GM12872 (cell line): ENCODE measurements around the gene CNIH1.

Experiments
- CTCF ChIP-seq: IDR thresholded peaks from 3 replicates; pipeline ENCODE4 v1.5.1; 2011; ENCODE audit warnings: low read depth, mild to moderate bottlenecking, low read length, moderate library complexity; ENCODE audit not compliant: insufficient read depth

CNIH1 gene

GRCh38 chr14:54395284-54395683 is 45.9 kb downstream of the CNIH1 start:
- no peak for TF ChIP-seq CTCF

- no peak for TF ChIP-seq CTCF
Observed at GRCh38 chr14:54394596-54394995, 46.6 kb downstream of the CNIH1 start.

- no peak for TF ChIP-seq CTCF
Observed at GRCh38 chr14:54392131-54392859, 48.9 kb downstream of the CNIH1 start.

GRCh38 chr14:54387328-54387727 is 53.8 kb downstream of the CNIH1 start:
- TF ChIP-seq CTCF: no peak

- no peak for TF ChIP-seq CTCF
Observed at GRCh38 chr14:54385556-54385955, 55.6 kb downstream of the CNIH1 start.

GRCh38 chr14:54383835-54384234 is 57.3 kb downstream of the CNIH1 start:
- TF ChIP-seq CTCF: no peak

- TF ChIP-seq CTCF: no peak
Observed at GRCh38 chr14:54381821-54382220, 59.4 kb downstream of the CNIH1 start.

GRCh38 chr14:54377501-54377900 is 63.7 kb downstream of the CNIH1 start:
- TF ChIP-seq CTCF: no peak
